Measurements from ENCODE around the gene ZNF14. TPM values are rescaled to one million over a fixed set of nuclear protein-coding genes. Genes with fewer than 3 reads are reported as not detected.

ZNF14 gene
- 7.8 and 10.5 TPM in 2 replicates for total RNA-seq

GRCh38 chr19:19732579-19733501 lies at the start of gene ZNF14:
ZNF14 (minus strand) TSS chr19:19733112; CDS start chr19:19732958, 154 bp downstream.

GRCh38 chr19:19668230-19669012 lies 64.5 kb downstream of the ZNF14 start, which contains the start of gene ZNF101:
ZNF101 (plus strand) TSS chr19:19668839; CDS start chr19:19668964, 125 bp downstream.

GRCh38 chr19:19663256-19664120 lies 69.4 kb downstream of the ZNF14 start, which contains the start of gene ATP13A1:
ATP13A1 (minus strand) TSS chr19:19663676; CDS start chr19:19663666, 10 bp downstream.

Small RNA genes within 50 kb of the gene (small RNA-seq; reads per million reads assigned to genes)
- gene AC011458.2: not detected
- gene AC011477.5: not detected

Other genes starting within 250 kb of the ZNF14 start
- 1.1 and 1.2 TPM in 2 replicates for gene TSSK6, start 217.6 kb downstream of the ZNF14 start, total RNA-seq
- 127 and 221 TPM in 2 replicates for gene NDUFA13, start 216.9 kb downstream of the ZNF14 start, total RNA-seq
- gene YJEFN3, start 204.2 kb downstream of the ZNF14 start, total RNA-seq: 0.54 and 0.65 TPM in 2 replicates
- 0.65 and 0.91 TPM in 2 replicates for gene CILP2, start 194.8 kb downstream of the ZNF14 start, total RNA-seq
- gene PBX4, start 114.4 kb downstream of the ZNF14 start, total RNA-seq: 1.6 and 2.6 TPM in 2 replicates
- gene LPAR2, start 104.9 kb downstream of the ZNF14 start, total RNA-seq: 0.78 and 1.5 TPM in 2 replicates
- gene GMIP, start 89.5 kb downstream of the ZNF14 start, total RNA-seq: 2.5 and 5.6 TPM in 2 replicates
- gene ATP13A1, start 69.4 kb downstream of the ZNF14 start, total RNA-seq: 32.0 and 33.2 TPM in 2 replicates
- gene ZNF101, start 64.3 kb downstream of the ZNF14 start, total RNA-seq: 9.6 and 10.1 TPM in 2 replicates
- gene ZNF506, start 88.6 kb upstream of the ZNF14 start, total RNA-seq: 18.2 and 33.1 TPM in 2 replicates
- gene ZNF253, start 132.8 kb upstream of the ZNF14 start, total RNA-seq: 5.5 and 8.4 TPM in 2 replicates
- 3.5 and 7.2 TPM in 2 replicates for gene ZNF93, start 167.8 kb upstream of the ZNF14 start, total RNA-seq